ENCODE results near the gene PTTG1.

The PTTG1 gene

GRCh38 chr5:160437271-160437670 lies 15.6 kb downstream of the PTTG1 start:
- Mint-ChIP-seq H3K4me1 (peaks cover 57% of the 10 kb centered on the region), H3K36me3 (ENCODE audit: low read depth) (no peaks in the 10 kb centered on the region), H3K27ac (no peak overlapping the region), H3K4me3 (no peak overlapping the region), H3K27me3 (ENCODE audit: low read depth, poor library complexity) (no peaks in the 10 kb centered on the region), H3K9me3 (no peaks in the 10 kb centered on the region)
- no peak for DNase-seq
- TF ChIP-seq CTCF (IDR thresholded peaks at IDR 0.05) = no peak

- H3K9me3 Mint-ChIP-seq = no peaks in the 10 kb centered on the region
- DNase-seq = peak; percentile 48
- no peak overlapping the region for H3K27ac Mint-ChIP-seq
- H3K4me3 Mint-ChIP-seq = peak overlapping the region; percentile 78
- TF ChIP-seq CTCF (IDR thresholded peaks at IDR 0.05) = peak; percentile 65
- H3K36me3 Mint-ChIP-seq (ENCODE audit: low read depth) = no peaks in the 10 kb centered on the region
- peaks cover 44% of the 10 kb centered on the region for H3K4me1 Mint-ChIP-seq
- H3K27me3 Mint-ChIP-seq (ENCODE audit: low read depth, poor library complexity) = no peaks in the 10 kb centered on the region
Measured at GRCh38 chr5:160438316-160439204, 16.9 kb downstream of the PTTG1 start.

GRCh38 chr5:160439205-160439600 lies 17.5 kb downstream of the PTTG1 start:
- Mint-ChIP-seq H3K9me3 (no peaks in the 10 kb centered on the region), H3K27ac (no peak overlapping the region), H3K4me3 (peak overlapping the region; percentile 78), H3K27me3 (ENCODE audit: low read depth, poor library complexity) (no peaks in the 10 kb centered on the region), H3K4me1 (peaks cover 37% of the 10 kb centered on the region), H3K36me3 (ENCODE audit: low read depth) (no peaks in the 10 kb centered on the region)
- peak; percentile 93 for DNase-seq
- peak; percentile 96 for TF ChIP-seq CTCF (IDR thresholded peaks at IDR 0.05)

- DNase-seq = no peak
- TF ChIP-seq CTCF (IDR thresholded peaks at IDR 0.05) = no peak
- H3K4me3 Mint-ChIP-seq = no peak overlapping the region
- H3K4me1 Mint-ChIP-seq = peaks cover 19% of the 10 kb centered on the region
- H3K36me3 Mint-ChIP-seq (ENCODE audit: low read depth) = no peaks in the 10 kb centered on the region
- H3K9me3 Mint-ChIP-seq = no peaks in the 10 kb centered on the region
- H3K27ac Mint-ChIP-seq = no peak overlapping the region
- H3K27me3 Mint-ChIP-seq (ENCODE audit: low read depth, poor library complexity) = no peaks in the 10 kb centered on the region
Measured at GRCh38 chr5:160441311-160441781, 19.7 kb downstream of the PTTG1 start.

GRCh38 chr5:160442824-160443431 lies 21.3 kb downstream of the PTTG1 start:
- H3K27me3 Mint-ChIP-seq (ENCODE audit: low read depth, poor library complexity) = no peaks in the 10 kb centered on the region
- H3K9me3 Mint-ChIP-seq = peaks cover 5% of the 10 kb centered on the region
- no peak overlapping the region for H3K4me3 Mint-ChIP-seq
- peaks cover 12% of the 10 kb centered on the region for H3K4me1 Mint-ChIP-seq
- TF ChIP-seq CTCF (IDR thresholded peaks at IDR 0.05) = no peak
- no peak overlapping the region for H3K27ac Mint-ChIP-seq
- DNase-seq = no peak
- H3K36me3 Mint-ChIP-seq (ENCODE audit: low read depth) = no peaks in the 10 kb centered on the region
